Body of pancreas (tissue), 4 donors: ENCODE results near the gene TNIK.

Source experiments
- CTCF ChIP-seq, 7 experiments: fragments of 450-650 bp in 4 of 7; fragments of 200-600 bp in 3 of 7; sonication (generic) in 3 of 7; IDR thresholded peaks; one replicate each; pipeline ENCODE4 v1.5.1; 2016 to 2019; ENCODE audit warnings: antibody characterized with exemption in 7 of 7
- POLR2A ChIP-seq, 3 donors: fragments of 450-650 bp; IDR thresholded peaks; one replicate each; pipeline ENCODE4 v1.6.1; 2016; ENCODE audit warnings: antibody characterized with exemption in 3 of 3, mild to moderate bottlenecking in 2 of 3

DNA sequence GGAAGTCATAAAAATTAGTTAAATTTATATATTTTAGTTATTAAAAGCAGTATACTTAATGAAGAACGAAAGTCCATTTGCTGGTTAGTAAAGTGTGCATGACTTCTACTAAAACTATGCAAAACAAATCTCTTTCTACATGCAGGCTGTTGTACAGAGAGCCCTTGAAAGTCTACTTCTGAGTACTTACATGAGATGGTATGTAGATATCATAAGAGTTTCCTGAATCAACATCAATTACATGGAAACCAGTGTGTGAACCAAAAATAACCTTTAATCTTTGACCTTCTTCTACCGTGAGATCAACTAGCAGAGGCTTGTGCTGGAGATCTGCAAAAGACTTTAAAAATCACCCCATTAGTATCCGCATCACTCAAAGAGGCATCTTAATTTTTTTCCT, 391.5 kb downstream of the TNIK start:
- no peak for TF ChIP-seq CTCF (IDR thresholded peaks at IDR 0.05)
- TF ChIP-seq POLR2A (IDR thresholded peaks at IDR 0.05): no peak
